ENCODE results near the gene PSMB3.

DNA sequence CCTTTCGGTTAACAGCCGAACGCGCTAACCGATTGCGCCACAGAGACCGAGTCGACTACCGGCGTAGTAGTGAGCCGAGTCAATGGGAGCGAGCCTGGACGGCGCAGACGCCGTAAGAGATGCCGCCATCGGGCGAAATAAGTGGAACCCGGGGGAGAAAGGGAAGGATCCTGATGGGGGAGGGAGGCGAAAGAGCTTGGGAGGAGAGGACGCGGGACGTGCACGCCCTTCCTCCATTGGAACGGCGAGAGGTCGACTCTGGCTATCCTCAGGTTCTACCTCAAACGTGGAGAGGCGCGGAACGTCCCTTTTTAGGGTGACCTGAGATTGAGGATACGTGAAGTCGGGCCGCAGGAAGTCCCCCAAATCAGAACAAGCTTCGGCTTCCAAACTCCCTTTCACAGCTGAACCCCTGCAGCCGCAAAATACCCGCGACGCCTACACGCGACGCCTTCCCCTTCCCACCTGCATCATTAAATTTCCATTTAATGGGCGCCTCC is 683 bp upstream of the PSMB3 start:
- TF ChIP-seq, protein P1, sequence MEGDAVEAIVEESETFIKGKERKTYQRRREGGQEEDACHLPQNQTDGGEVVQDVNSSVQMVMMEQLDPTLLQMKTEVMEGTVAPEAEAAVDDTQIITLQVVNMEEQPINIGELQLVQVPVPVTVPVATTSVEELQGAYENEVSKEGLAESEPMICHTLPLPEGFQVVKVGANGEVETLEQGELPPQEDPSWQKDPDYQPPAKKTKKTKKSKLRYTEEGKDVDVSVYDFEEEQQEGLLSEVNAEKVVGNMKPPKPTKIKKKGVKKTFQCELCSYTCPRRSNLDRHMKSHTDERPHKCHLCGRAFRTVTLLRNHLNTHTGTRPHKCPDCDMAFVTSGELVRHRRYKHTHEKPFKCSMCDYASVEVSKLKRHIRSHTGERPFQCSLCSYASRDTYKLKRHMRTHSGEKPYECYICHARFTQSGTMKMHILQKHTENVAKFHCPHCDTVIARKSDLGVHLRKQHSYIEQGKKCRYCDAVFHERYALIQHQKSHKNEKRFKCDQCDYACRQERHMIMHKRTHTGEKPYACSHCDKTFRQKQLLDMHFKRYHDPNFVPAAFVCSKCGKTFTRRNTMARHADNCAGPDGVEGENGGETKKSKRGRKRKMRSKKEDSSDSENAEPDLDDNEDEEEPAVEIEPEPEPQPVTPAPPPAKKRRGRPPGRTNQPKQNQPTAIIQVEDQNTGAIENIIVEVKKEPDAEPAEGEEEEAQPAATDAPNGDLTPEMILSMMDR (optimal IDR thresholded peaks at IDR 0.05 in 1 of 3, IDR thresholded peaks at IDR 0.05 in 1 of 3, conservative IDR thresholded peaks at IDR 0.05 in 1 of 3; ENCODE audit: extremely low read depth in 1 of 3, insufficient read depth in 2 of 3, low read length in 3 of 3): no peak
- TF ChIP-seq EZH2 (IDR thresholded peaks at IDR 0.05; ENCODE audit: low read length): no peak

Measured in keratinocyte (primary cell).